ENCODE measurements around the gene NT5DC3. TPM values are rescaled to one million over a fixed set of nuclear protein-coding genes. Genes with fewer than 3 reads are reported as not detected.

Gene NT5DC3
- total RNA-seq, 1 donor from 2014 or later = 4.0 TPM

DNA sequence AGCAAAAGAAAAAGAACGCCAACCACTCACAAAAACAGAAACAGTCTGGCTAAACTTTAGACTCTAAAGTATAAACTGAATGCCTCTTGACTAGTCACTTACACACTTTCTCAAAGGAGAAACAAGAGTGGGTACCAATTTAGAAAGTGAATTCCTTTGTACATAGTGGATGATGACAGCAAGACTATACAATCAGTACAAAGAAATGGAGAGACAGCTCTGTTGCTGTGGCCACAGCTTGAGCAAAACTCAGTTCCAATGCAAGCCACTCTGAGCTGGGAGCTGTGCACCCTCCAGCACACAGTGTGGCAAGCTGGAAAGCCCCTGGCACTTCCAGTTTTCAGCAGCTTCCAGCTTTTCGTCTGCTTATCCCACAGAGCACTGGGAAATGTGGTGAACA is 21.7 kb downstream of the NT5DC3 start:
- no peaks in the 10 kb centered on the region for H3K27me3 ChIP-seq (ENCODE audit: low read depth)
- TF ChIP-seq, protein P1, sequence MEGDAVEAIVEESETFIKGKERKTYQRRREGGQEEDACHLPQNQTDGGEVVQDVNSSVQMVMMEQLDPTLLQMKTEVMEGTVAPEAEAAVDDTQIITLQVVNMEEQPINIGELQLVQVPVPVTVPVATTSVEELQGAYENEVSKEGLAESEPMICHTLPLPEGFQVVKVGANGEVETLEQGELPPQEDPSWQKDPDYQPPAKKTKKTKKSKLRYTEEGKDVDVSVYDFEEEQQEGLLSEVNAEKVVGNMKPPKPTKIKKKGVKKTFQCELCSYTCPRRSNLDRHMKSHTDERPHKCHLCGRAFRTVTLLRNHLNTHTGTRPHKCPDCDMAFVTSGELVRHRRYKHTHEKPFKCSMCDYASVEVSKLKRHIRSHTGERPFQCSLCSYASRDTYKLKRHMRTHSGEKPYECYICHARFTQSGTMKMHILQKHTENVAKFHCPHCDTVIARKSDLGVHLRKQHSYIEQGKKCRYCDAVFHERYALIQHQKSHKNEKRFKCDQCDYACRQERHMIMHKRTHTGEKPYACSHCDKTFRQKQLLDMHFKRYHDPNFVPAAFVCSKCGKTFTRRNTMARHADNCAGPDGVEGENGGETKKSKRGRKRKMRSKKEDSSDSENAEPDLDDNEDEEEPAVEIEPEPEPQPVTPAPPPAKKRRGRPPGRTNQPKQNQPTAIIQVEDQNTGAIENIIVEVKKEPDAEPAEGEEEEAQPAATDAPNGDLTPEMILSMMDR (IDR thresholded peaks at IDR 0.05) = no peak
- no peaks in the 10 kb centered on the region for H3K36me3 ChIP-seq
- no peaks in the 10 kb centered on the region for H3K4me1 ChIP-seq
- H3K9me3 ChIP-seq = peaks cover 6% of the 10 kb centered on the region
- H3K4me3 ChIP-seq = no peak overlapping the region
- ATAC-seq (no peak), DNase-seq (no peak)
- no peak overlapping the region for H3K27ac ChIP-seq
- intact Hi-C loops (cut with DNase I) = no loop called here

DNA sequence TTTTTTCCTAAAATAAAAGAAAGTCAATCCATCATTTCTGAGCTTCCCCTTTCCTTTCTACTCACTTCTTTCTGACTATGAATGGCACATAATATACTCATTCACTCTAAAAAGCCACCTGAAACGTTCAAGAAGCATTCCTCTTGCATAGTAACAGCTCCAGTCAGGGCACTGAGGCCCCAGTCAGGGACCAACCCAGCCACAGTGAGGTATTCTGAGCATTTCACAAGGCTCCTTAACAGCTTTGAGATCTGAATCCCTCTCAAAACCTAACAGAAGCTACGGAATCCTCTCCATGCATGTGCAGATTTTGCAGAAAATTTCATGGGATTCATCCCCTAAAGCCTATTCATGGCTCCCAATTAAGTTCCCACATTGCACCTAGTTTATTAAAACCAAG is 23.2 kb downstream of the NT5DC3 start:
- TF ChIP-seq, protein P1 (IDR thresholded peaks at IDR 0.05) = no peak
- intact Hi-C loops (cut with DNase I) = no loop called here
- H3K27ac ChIP-seq = no peak overlapping the region
- H3K9me3 ChIP-seq = peaks cover 6% of the 10 kb centered on the region
- H3K4me3 ChIP-seq = no peak overlapping the region
- H3K36me3 ChIP-seq = no peaks in the 10 kb centered on the region
- no peak for DNase-seq
- ATAC-seq = no peak
- H3K27me3 ChIP-seq (ENCODE audit: low read depth) = no peaks in the 10 kb centered on the region
- no peaks in the 10 kb centered on the region for H3K4me1 ChIP-seq

DNA sequence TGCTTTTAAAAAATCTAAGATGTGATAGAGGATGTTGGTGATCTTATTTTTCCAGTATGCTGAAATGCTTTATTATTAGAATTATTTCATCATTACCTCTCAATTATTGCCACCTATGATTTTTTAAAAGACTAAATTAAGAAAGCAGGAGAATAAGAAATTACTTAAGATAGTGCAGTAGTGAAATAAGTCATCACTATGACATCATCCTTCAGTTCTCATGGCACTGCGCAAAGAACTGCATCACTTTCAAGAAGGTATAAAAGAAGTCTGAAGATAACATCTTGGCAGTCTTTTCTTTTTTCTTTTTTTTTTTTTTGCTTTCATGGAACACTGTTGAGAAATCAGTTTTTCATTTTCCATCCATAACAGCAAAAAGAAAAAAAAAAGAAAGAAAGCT is 24.4 kb downstream of the NT5DC3 start:
- H3K27ac ChIP-seq = no peak overlapping the region
- no peaks in the 10 kb centered on the region for H3K36me3 ChIP-seq
- DNase-seq = no peak
- H3K4me3 ChIP-seq = no peak overlapping the region
- TF ChIP-seq, protein P1 (IDR thresholded peaks at IDR 0.05) = no peak
- intact Hi-C loops (cut with DNase I) = no loop called here
- peaks cover 6% of the 10 kb centered on the region for H3K9me3 ChIP-seq
- H3K4me1 ChIP-seq = no peaks in the 10 kb centered on the region
- no peaks in the 10 kb centered on the region for H3K27me3 ChIP-seq (ENCODE audit: low read depth)
- no peak for ATAC-seq

DNA sequence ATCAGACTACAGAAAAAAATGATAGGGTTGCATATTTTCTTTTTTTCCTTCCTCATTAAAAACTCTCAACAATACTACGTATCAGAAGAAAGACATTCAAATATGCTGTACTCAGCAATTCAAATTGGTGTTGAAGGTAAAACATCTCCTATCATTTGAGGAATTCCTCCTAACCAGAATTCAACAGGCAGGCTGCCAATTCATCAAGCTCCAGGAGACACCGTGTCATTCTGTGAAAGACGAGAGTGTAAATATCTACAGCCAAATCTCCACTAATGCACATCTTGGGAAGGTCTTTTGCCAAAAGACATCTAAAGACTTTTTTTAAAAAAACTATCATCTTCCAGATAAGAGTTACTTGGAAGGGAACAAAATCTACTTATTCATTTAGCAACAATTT is 26.6 kb downstream of the NT5DC3 start:
- no peaks in the 10 kb centered on the region for H3K36me3 ChIP-seq
- H3K27me3 ChIP-seq (ENCODE audit: low read depth) = no peaks in the 10 kb centered on the region
- intact Hi-C loops (cut with DNase I) = no loop called here
- TF ChIP-seq, protein P1 (IDR thresholded peaks at IDR 0.05) = no peak
- H3K4me1 ChIP-seq = no peaks in the 10 kb centered on the region
- no peak overlapping the region for H3K27ac ChIP-seq
- DNase-seq (no peak), ATAC-seq (no peak)
- no peaks in the 10 kb centered on the region for H3K9me3 ChIP-seq
- H3K4me3 ChIP-seq = no peak overlapping the region

DNA sequence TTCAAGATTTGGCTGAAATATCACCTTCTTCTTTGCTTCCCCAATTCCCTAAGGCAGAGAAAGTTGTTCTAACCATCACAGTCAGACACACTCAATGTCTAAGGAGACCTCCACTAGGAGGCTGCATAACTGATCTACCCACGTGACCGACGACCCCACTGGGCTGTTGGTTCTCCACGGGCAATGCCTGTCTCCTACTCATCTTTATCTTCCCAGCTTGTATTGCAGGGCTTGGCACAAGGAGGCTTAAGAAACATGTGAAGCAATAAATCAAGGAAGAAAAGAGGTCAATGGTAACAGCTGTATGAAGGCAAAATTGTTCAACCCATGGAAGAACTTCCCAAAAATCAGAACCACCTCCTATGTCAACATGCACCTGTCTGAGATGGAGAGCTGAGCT is 27.1 kb downstream of the NT5DC3 start:
- TF ChIP-seq, protein P1 (IDR thresholded peaks at IDR 0.05) = no peak
- no peak for ATAC-seq
- Histone ChIP-seq H3K4me3 (no peak overlapping the region), H3K27ac (no peak overlapping the region), H3K9me3 (no peaks in the 10 kb centered on the region), H3K4me1 (no peaks in the 10 kb centered on the region), H3K36me3 (no peaks in the 10 kb centered on the region), H3K27me3 (ENCODE audit: low read depth) (no peaks in the 10 kb centered on the region)
- intact Hi-C loops (cut with DNase I) = no loop called here
- no peak for DNase-seq

DNA sequence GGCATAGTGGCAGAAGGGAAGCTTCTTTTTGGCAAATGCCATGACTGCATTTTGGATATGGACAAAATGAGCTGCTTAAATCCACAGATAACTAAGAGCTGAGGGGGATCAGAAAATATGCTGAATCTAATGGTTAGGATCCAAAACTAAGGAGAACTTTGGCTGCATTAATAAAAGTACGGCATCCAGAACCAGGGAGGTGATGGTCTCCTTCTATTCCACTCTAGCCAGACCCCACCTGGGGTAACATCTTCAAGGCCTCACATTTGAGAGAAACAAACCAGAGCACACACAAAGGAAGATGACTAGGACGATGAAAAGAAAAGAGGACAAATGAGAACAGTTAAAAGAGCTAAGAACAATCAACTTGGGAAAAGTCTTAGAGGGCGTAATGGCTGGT is 27.6 kb downstream of the NT5DC3 start:
- H3K27me3 ChIP-seq (ENCODE audit: low read depth) = no peaks in the 10 kb centered on the region
- H3K9me3 ChIP-seq = no peaks in the 10 kb centered on the region
- no peak for ATAC-seq
- no peaks in the 10 kb centered on the region for H3K36me3 ChIP-seq
- intact Hi-C loops (cut with DNase I) = no loop called here
- TF ChIP-seq, protein P1 (IDR thresholded peaks at IDR 0.05) = no peak
- H3K27ac ChIP-seq = no peak overlapping the region
- no peak for DNase-seq
- H3K4me3 ChIP-seq = no peak overlapping the region
- no peaks in the 10 kb centered on the region for H3K4me1 ChIP-seq
